Heart left ventricle (tissue), 16 donors: ENCODE data around the gene GALNT18. TPM values are rescaled to one million over a fixed set of nuclear protein-coding genes. Genes with fewer than 3 reads are reported as not detected.

Experiments used
- ATAC-seq, 4 donors: fragments of 200-7000 bp; cut with Tn5 transposase; one replicate each; pipeline ENCODE4 v1.9.1; 2020 to 2022; ENCODE audit warnings: moderate library complexity in 4 of 4, mild to moderate bottlenecking in 3 of 4, moderate number of reproducible peaks in 1 of 4
- DNase-seq, 5 donors: peaks; one replicate each; pipeline ENCODE4 v3.0.0-alpha.2; 2020
- H3K27ac ChIP-seq, 12 donors: fragments of 200-600 bp; sonication (generic) in 4 of 12; one replicate each; pipeline versions ENCODE4 v1.5.0 to v1.8.0; 2016 to 2022; ENCODE audit warnings: mild to moderate bottlenecking in 2 of 12
- H3K27me3 ChIP-seq, 9 donors: fragments of 200-600 bp; sonication (generic) in 2 of 9; one replicate each; pipeline versions ENCODE4 v1.5.1 to v1.8.0; 2016 to 2022; ENCODE audit warnings: mild to moderate bottlenecking in 3 of 9
- H3K36me3 ChIP-seq, 9 donors: fragments of 200-600 bp; sonication (generic) in 2 of 9; one replicate each; pipeline versions ENCODE4 v1.5.0 to v1.8.0; 2018 to 2022; ENCODE audit warnings: mild to moderate bottlenecking in 2 of 9
- H3K4me1 ChIP-seq, 12 donors: fragments of 200-600 bp; sonication (generic) in 4 of 12; one replicate each; pipeline versions ENCODE4 v1.5.0 to v1.8.0; 2016 to 2022; ENCODE audit warnings: mild to moderate bottlenecking in 3 of 12
- H3K4me3 ChIP-seq, 12 donors: fragments of 200-600 bp; sonication (generic) in 4 of 12; one replicate each; pipeline versions ENCODE4 v1.5.0 to v1.8.0; 2017 to 2022; ENCODE audit warnings: mild to moderate bottlenecking in 9 of 12, moderate library complexity in 4 of 12
- H3K9me3 ChIP-seq, 12 donors: fragments of 200-600 bp; sonication (generic) in 4 of 12; one replicate each; pipeline versions ENCODE4 v1.5.0 to v1.8.0; 2016 to 2022; ENCODE audit warnings: mild to moderate bottlenecking in 1 of 12
- CTCF ChIP-seq, 12 donors: fragments of 200-600 bp; sonication (generic) in 4 of 12; IDR thresholded peaks; one replicate each; pipeline versions ENCODE4 v1.5.0 to v1.8.0; 2018 to 2022; ENCODE audit warnings: antibody characterized with exemption in 12 of 12, mild to moderate bottlenecking in 5 of 12
- POLR2A ChIP-seq, 2 donors: fragments of 450-650 bp; IDR thresholded peaks; one replicate each; pipeline ENCODE4 v1.6.1; 2017; ENCODE audit warnings: antibody characterized with exemption in 2 of 2, mild to moderate bottlenecking in 2 of 2, moderate library complexity in 2 of 2
- WGBS, 4 donors: extraction: QIAGEN DNeasy Blood & Tissue Kit in 2 of 4; methylation state at CpG; one replicate each; pipeline versions ENCODE4 v1.1.5 to v1.1.7; 2013 to 2018; 5-methylcytosine and 5-hydroxymethylcytosine counted together
- intact Hi-C, 10 donors: fragments of 100-400 bp; cut with DNase I; formaldehyde crosslinking; loops; one replicate each; pipeline versions ENCODE4 v1.11.1 to v1.14.2; 2022
- polyA plus RNA-seq, 2 donors: library from polyadenylated mRNA; stranded (reverse); fragments of 200-250 nt; gene quantifications; one replicate each; pipeline ENCODE4 v1.2.3, GENCODE V29; 2013
- total RNA-seq, 9 donors: library from RNA; depleted of rRNA in 2 of 9; stranded (reverse); fragments of >200 nt in 2 of 9; fragmentation: NEBNext Ultra II Directional in 3 of 9; extraction: Animal tissue kit (Norgen Biotek cat#: 25700) in 3 of 9; gene quantifications; one replicate each; pipeline versions ENCODE4 v1.1.0 to v1.2.4, GENCODE V29; 2016 to 2023
- donor health status: ischemic (EF 13 %, LVEDD 7.1; RV severe dilation, severe dysfunction).
- donor health status: healthy with polysubstance abuse.
- donor health status: DM: no; HTN: yes; CAD: no.
- donor health status: DM: no; HTN: no; CAD: no.
- donor health status: ischemic (EF 25% LVEDD 6.9; RV normal size, moderate dysfunction).
- donor health status: ischemic (EF 25% LVEDD 5.7; RV mildly dilated, moderate dysfunction).
- donor health status: healthy.
- donor health status: DM: yes; HTN: yes; CAD: no.
- donor health status: ischemic (EF 35%, LVEDD 5.7; RV mildly dilated, moderate dysfunction).
- donor health status: nonischemic (EF 11% LVEDD 7.7; RV severe dilation, severe dysfunction).
- donor health status: DM: yes; HTN: yes; CAD: no.
- donor health status: PGD.
- donor health status: ischemic (EF 29% LVEDD 5.4; RV normal size, mild dysfunction).
- donor health status: nonischemic (EF 23%, LVEDD 6.1; RV moderate dilation, normal function).

GALNT18 gene
- total and polyA plus RNA-seq, 11 donors, result 9.0 to 31.8 (median 17.3) TPM

- H3K27ac ChIP-seq, result no peak overlapping the region
- DNase-seq, result no peak
- ATAC-seq, result no peak
- 93 to 99% (median 95%) methylated on average over 5 of the region's 5 CpGs for WGBS, 4 donors
- no peak for TF ChIP-seq CTCF (IDR thresholded peaks at IDR 0.05)
- no peak for TF ChIP-seq POLR2A (IDR thresholded peaks at IDR 0.05)
- intact Hi-C loops, result loop anchor here in 3 of 10 donors (10.0 kb wide), 3 partner anchors 108 to 522 kb away; no protein-coding TSS in a partner anchor
- peaks cover 0 to 13% (median 6%) of the 10 kb centered on the region in 12 donors for H3K4me1 ChIP-seq
- H3K27me3 ChIP-seq, result peaks cover 0 to 5% (median 0%) of the 10 kb centered on the region in 9 donors
- no peaks in the 10 kb centered on the region for H3K36me3 ChIP-seq
- no peaks in the 10 kb centered on the region for H3K9me3 ChIP-seq
- H3K4me3 ChIP-seq, result no peak overlapping the region
Measured at GRCh38 chr11:11262171-11262920, 359.5 kb downstream of the GALNT18 start.

DNA sequence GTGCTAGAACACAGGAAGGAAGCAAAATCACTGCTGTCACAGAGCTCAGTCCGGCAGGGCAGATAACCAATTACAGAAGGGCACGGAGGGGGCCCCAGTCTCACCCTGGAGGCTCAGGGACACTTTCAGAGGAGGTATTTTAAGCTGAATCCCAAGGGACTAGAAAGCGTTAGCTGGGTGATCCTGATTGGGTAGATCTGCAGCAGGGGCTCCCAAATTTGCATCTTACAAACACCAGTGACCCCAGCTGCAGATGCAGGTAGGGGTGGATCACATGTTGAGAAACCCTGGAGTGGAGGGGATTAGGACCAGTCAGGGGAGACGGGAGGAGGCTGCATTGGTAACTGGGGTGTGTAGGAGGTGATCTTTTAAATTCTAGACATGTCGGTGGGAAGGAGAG is 360.2 kb downstream of the GALNT18 start:
- Histone ChIP-seq H3K9me3 (no peaks in the 10 kb centered on the region), H3K36me3 (no peaks in the 10 kb centered on the region), H3K4me1 (peaks cover 0 to 13% (median 6%) of the 10 kb centered on the region in 12 donors), H3K27ac (no peak overlapping the region), H3K27me3 (peaks cover 0 to 5% (median 0%) of the 10 kb centered on the region in 9 donors), H3K4me3 (no peak overlapping the region)
- intact Hi-C loops, result loop anchor here in 3 of 10 donors (10.0 kb wide), 3 partner anchors 107 to 523 kb away; no protein-coding TSS in a partner anchor
- TF ChIP-seq CTCF (IDR thresholded peaks at IDR 0.05), result no peak
- no peak for TF ChIP-seq POLR2A (IDR thresholded peaks at IDR 0.05)
- ATAC-seq (no peak), DNase-seq (no peak)
- 83 to 93% (median 89%) methylated on average over 5 of the region's 5 CpGs for WGBS, 4 donors

DNA sequence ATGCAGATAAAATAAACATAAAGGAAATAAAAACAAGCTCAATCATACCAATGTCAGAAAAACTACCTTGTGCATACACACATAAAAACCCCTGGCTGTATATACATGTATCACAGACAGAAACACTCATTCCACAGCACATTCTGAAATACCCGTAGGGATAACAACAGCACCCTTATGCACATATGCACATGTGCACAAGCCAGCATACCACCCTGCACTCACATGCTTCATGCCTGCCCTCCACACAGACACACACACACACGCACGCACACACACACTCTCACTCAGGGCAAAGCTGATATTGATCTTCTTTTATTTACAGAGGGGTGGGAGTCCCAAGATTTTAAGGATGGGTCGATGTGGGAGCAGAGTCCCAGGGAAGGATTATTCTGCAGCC is 360.9 kb downstream of the GALNT18 start:
- H3K27me3 ChIP-seq, result peaks cover 0 to 5% (median 0%) of the 10 kb centered on the region in 9 donors
- TF ChIP-seq POLR2A (IDR thresholded peaks at IDR 0.05), result no peak
- no peak for TF ChIP-seq CTCF (IDR thresholded peaks at IDR 0.05)
- no peak overlapping the region for H3K4me3 ChIP-seq
- no peaks in the 10 kb centered on the region for H3K36me3 ChIP-seq
- H3K9me3 ChIP-seq, result no peaks in the 10 kb centered on the region
- DNase-seq (no peak), ATAC-seq (no peak)
- peaks cover 0 to 11% (median 6%) of the 10 kb centered on the region in 12 donors for H3K4me1 ChIP-seq
- intact Hi-C loops, result loop anchor here in 3 of 10 donors (10.0 kb wide), 3 partner anchors 106 to 524 kb away; no protein-coding TSS in a partner anchor
- 84 to 97% (median 92%) methylated on average over 4 of the region's 4 CpGs for WGBS, 4 donors
- H3K27ac ChIP-seq, result no peak overlapping the region

DNA sequence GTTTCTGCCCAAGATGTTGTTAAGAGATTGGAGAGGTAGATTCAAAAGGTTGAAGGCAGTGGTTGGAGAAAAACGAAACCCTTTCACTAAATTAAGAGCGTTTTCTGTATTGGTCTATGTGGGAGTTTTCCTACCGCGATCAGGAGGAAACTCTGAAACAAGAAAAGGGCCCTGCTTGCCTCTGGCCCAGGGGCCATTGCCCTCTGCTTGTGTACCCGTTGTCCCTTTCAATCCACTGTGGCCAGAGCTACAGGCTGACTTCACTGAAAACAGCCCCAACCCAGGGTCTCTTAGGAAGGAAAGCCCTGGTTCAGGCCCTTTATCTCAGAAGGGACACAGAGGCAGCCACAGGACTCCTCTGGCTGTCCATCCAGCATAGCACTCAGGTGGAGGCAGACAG is 367.8 kb downstream of the GALNT18 start:
- no peaks in the 10 kb centered on the region for H3K4me1 ChIP-seq
- no peaks in the 10 kb centered on the region for H3K9me3 ChIP-seq
- no peak overlapping the region for H3K27ac ChIP-seq
- no peak for ATAC-seq
- no peaks in the 10 kb centered on the region for H3K36me3 ChIP-seq
- WGBS, 4 donors, result 73 to 92% (median 82%) methylated on average over 5 of the region's 5 CpGs
- DNase-seq, result no peak
- intact Hi-C loops, result no loop called here
- no peak overlapping the region for H3K4me3 ChIP-seq
- H3K27me3 ChIP-seq, result no peaks in the 10 kb centered on the region
- TF ChIP-seq POLR2A (IDR thresholded peaks at IDR 0.05), result no peak
- no peak for TF ChIP-seq CTCF (IDR thresholded peaks at IDR 0.05)
